GM12872 (cell line): ENCODE data around the gene VWC2L.

Experiments used
- TF ChIP-seq, protein P1 (sequence below): IDR thresholded peaks from 3 replicates; pipeline ENCODE4 v1.5.1; 2011; ENCODE audit warnings: low read depth, mild to moderate bottlenecking, low read length, moderate library complexity; ENCODE audit not compliant: insufficient read depth

VWC2L gene

DNA sequence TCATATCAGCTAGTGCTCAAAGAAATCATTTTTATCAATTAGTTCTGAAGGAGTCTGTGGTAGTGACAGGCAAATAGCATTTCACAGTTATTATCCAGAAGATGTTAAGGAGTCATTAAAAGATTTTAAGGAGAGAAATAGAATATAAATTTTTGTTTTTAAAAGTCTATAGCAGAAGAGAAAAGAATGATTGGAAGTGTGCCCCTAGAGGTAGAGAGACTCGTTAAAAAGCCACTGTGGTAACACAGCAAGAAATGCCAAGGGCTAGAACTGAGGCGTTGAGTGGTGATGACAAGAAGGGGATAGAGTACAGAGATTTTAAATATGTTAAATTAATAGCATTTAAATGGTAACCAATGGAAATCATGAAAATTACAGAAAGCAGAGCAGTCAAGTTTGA, 78.3 kb downstream of the VWC2L start:
- TF ChIP-seq, protein P1, sequence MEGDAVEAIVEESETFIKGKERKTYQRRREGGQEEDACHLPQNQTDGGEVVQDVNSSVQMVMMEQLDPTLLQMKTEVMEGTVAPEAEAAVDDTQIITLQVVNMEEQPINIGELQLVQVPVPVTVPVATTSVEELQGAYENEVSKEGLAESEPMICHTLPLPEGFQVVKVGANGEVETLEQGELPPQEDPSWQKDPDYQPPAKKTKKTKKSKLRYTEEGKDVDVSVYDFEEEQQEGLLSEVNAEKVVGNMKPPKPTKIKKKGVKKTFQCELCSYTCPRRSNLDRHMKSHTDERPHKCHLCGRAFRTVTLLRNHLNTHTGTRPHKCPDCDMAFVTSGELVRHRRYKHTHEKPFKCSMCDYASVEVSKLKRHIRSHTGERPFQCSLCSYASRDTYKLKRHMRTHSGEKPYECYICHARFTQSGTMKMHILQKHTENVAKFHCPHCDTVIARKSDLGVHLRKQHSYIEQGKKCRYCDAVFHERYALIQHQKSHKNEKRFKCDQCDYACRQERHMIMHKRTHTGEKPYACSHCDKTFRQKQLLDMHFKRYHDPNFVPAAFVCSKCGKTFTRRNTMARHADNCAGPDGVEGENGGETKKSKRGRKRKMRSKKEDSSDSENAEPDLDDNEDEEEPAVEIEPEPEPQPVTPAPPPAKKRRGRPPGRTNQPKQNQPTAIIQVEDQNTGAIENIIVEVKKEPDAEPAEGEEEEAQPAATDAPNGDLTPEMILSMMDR: 0 out of 3 replicates have a peak, but pooled peaks have one; percentile 12

DNA sequence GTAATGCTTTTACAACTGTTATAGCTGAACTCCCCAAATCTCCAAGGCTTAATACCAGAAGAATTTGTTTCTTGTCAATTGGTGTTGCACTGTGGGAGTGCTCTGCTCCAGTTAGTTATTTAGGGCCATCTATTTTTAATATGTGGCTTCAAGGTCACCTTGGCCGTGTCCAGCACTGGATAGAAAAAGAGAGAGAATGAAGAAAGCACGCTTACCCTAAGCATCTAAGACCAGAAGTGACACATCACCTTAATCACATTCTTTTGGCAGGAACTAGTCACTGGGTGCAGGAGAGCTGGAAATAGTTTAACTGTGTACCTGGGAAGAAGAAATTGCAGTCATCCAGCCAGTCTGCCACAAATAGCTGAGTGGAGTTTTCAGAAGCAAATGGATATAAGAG, 78.8 kb downstream of the VWC2L start:
- TF ChIP-seq, protein P1: no peak

DNA sequence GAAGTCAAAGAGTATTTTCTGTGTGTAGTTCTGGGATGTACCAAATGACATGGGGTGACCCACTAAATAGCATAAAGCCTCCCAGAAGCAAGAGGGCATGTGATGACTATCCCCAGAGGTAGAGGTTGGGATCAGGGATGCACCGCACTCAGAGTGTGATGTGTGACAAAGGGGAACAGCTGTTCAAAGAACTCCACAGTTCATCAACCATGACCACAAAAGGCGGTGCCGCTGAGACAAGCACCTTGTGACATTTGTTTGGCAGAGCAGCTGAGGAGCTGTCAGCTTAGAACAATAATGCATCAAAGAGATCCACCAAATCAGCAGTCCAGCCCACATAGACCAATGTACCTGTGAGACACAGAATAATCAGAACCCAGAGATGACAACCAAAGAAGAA, 81.3 kb downstream of the VWC2L start:
- TF ChIP-seq, protein P1: no peak

DNA sequence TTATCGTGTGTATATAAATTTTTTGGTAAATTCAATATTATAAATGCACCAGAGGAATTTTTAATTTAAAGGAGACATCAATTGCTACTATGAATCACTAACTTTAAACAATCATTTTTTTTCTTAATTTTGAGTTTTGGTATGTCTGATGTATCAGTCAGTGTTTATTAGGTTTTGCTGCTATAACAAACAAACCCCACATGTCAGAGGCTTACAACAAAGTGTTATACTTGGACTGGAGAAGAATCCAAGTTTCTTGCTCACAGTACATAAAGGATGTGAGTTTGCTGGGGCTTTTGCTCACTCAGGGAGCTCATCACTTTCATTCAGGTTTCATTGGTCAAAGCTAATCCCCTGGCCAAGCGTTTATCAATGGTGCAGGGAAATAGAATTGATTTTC, 81.8 kb downstream of the VWC2L start:
- TF ChIP-seq, protein P1: no peak

DNA sequence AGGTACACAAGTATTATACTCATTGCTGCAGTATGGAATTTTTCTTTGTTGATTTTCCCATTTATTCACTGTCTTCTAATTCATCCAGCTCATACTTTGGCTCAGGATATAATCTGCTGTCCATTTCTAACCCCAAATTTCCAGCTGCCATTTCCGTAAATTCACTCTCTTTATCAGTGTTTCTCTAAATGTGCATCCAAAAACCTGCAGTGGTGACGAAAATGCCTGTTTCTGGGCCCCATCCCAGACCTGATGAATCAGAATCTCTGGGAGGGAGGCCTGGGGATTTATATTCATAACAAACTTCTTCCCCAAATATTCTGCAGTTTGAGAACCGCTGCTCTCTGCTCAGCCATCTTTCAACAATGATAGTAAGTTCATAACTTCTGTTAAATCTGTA, 86.6 kb downstream of the VWC2L start:
- TF ChIP-seq, protein P1: no peak

DNA sequence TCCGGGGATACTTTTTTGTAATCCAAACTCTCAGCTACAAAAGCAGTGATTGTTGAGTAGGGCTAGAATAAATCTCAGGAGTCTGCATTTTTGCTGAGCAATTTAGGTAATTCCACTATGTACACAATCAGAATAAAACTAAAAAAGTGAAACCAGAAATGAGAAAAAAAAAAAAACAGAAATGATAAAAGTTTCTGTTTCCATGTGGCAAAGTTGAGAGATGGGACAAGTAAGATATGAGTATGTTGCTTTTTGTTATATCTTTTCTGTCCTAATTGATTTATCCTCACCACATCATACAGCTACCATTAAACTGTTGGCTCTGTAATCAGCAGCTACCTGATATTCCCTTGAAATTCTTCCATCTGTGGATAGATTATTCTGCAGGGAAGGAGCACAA, 92.7 kb downstream of the VWC2L start:
- TF ChIP-seq, protein P1: no peak

DNA sequence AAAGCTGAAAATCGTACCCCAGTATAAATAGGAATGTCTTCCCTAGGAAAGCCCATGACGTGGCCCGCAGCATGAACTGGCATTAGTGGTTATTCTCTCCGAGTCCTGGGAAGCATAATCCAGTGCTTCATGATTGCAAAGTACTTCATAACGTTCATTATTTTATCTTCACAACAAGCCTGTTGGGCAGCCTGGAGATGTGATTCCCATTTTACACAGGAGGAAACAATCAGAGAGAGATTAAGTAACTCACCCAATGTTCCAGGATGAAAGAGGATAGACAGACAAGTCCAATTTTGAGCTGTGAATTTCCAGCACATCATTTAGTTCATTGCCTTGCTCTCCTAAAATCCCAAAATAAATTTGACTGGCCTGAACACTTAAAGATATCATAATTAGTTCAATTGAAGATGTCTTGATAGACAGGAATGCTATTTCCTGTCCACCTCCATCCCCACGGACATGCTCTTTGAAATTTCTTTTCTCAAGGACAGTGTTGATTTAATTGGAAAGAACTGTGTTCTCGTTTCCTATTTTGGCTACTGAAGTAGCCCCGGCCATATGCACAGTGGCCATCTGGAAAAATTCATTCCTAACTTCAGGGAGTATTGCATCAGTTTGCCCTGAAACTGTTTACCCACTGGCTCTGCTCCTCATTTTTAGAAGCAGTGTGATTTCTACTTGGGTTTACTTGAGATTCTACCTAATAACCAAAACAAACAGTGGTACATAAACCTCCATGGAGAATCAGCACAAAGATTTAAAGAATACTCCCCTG, 93.9 kb downstream of the VWC2L start:
- TF ChIP-seq, protein P1: no peak
